PC-9 (cell line): ENCODE results near the gene AFG1L. TPM values are rescaled to one million over a fixed set of nuclear protein-coding genes. Genes with fewer than 3 reads are reported as not detected.

ENCODE experiments used
- BruUV-seq: library from RNA; stranded (reverse); fragments of 400-500 nt; replicated peaks from 2 replicates; lab custom pipeline; 2021; lab: Mats Ljungman, UMichigan
- CTCF ChIA-PET: fragments of 300-600 bp; sonication (Branson Sonifier 250); formaldehyde crosslinking; loops from one replicate; lab custom pipeline; 2022; ENCODE audit warnings: antibody characterized with exemption; lab: Charles Lee
- POLR2A ChIA-PET: fragments of 300-600 bp; sonication (Branson Sonifier 250); formaldehyde crosslinking; loops from one replicate; lab custom pipeline; 2022; ENCODE audit warnings: antibody characterized with exemption; ENCODE audit not compliant: unreplicated experiment; lab: Charles Lee
- DNase-seq, 2 experiments: peaks; one replicate each; pipeline versions ENCODE4 v3.0.0 to v3.0.0-alpha.2; 2015 to 2022; ENCODE audit warnings: mixed read lengths in 1 of 2
- H2AFZ ChIP-seq: fragments of 200-600 bp; sonication (generic); 2 replicates; pipeline ENCODE4 v1.8.1; 2017; ENCODE audit warnings: antibody characterized with exemption
- H3F3A ChIP-seq: fragments of 200-600 bp; sonication (generic); 2 replicates; pipeline ENCODE4 v1.8.1; 2017; ENCODE audit warnings: antibody characterized with exemption, mild to moderate bottlenecking, low read depth; ENCODE audit not compliant: insufficient read depth
- H3K27ac ChIP-seq: fragments of 200-600 bp; sonication (generic); 2 replicates; pipeline ENCODE4 v1.6.1; 2016; ENCODE audit warnings: mixed run types
- H3K27me3 ChIP-seq: fragments of 200-600 bp; sonication (generic); 2 replicates; pipeline ENCODE4 v1.6.1; 2016; ENCODE audit warnings: low read depth, mixed run types; ENCODE audit not compliant: insufficient read depth
- H3K36me3 ChIP-seq: fragments of 200-600 bp; sonication (generic); 2 replicates; pipeline ENCODE4 v1.6.1; 2016; ENCODE audit warnings: low read depth, mixed run types
- H3K4me1 ChIP-seq: fragments of 200-600 bp; sonication (generic); replicated peaks from 2 replicates; pipeline ENCODE4 v1.6.1; 2016; ENCODE audit warnings: mixed run types; ENCODE audit not compliant: insufficient read depth
- H3K4me2 ChIP-seq: fragments of 200-600 bp; sonication (generic); 2 replicates; pipeline ENCODE4 v1.6.1; 2017; ENCODE audit warnings: mixed run types
- H3K4me3 ChIP-seq: fragments of 200-600 bp; sonication (generic); 2 replicates; pipeline ENCODE4 v1.6.1; 2016; ENCODE audit warnings: mixed run types
- H3K79me2 ChIP-seq: fragments of 200-600 bp; sonication (generic); 2 replicates; pipeline ENCODE4 v1.6.1; 2017; ENCODE audit warnings: low read depth, mixed run types
- H3K9me2 ChIP-seq: fragments of 200-600 bp; sonication (generic); 2 replicates; pipeline ENCODE4 v1.8.1; 2017; ENCODE audit warnings: mild to moderate bottlenecking; ENCODE audit not compliant: insufficient read depth
- H3K9me3 ChIP-seq: fragments of 200-600 bp; sonication (generic); 2 replicates; pipeline ENCODE4 v1.8.1; 2016; ENCODE audit warnings: low read depth; ENCODE audit not compliant: insufficient read depth
- H4K20me1 ChIP-seq: fragments of 200-600 bp; sonication (generic); 2 replicates; pipeline ENCODE4 v1.8.1; 2017; ENCODE audit not compliant: insufficient read depth
- CTCF ChIP-seq: fragments of 200-600 bp; sonication (generic); conservative IDR thresholded peaks from 2 replicates; pipeline ENCODE4 v1.6.1; 2017; ENCODE audit warnings: mixed run types, antibody characterized with exemption, mild to moderate bottlenecking, moderate library complexity
- EZH2 ChIP-seq: fragments of 200-600 bp; sonication (generic); IDR thresholded peaks from 2 replicates; pipeline ENCODE4 v1.8.0; 2017; ENCODE audit warnings: antibody characterized with exemption, low read depth
- intact Hi-C: fragments of 100-400 bp; cut with micrococcal nuclease; formaldehyde crosslinking; loops from one replicate; pipeline ENCODE4 v1.10.0; 2022; ENCODE audit not compliant: unreplicated experiment
- total RNA-seq: library from RNA; stranded (reverse); gene quantifications from 2 replicates; pipeline ENCODE4 v1.2.3, GENCODE V29; 2021

The AFG1L gene
- total RNA-seq, 1 experiment from 2014 or later = 8.9 TPM

DNA sequence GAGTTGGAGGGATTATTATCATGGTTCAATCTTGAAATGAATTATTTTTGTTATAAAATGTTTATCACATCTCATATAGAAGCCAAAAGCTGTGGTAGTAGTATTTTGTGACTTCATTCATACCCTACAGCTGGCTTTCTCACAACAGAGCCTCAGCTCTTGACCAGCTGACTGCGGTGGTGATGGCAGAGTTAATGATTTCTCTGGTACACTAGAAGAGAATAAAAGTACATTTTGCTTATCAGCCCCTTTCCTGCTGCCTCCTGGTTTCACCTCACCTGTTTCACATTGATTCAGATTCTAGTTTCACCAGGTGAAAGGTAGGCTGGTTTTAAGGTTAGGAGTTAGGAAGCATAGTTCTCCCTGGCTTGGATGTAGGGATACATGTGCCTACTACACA is 55.7 kb downstream of the AFG1L start:
- no peak overlapping the region for H3K27ac ChIP-seq
- H4K20me1 ChIP-seq = no peaks in the 10 kb centered on the region
- no TSS peak for BruUV-seq
- intact Hi-C loops = no loop called here
- no peak for DNase-seq
- H3K4me1 ChIP-seq = no peaks in the 10 kb centered on the region
- H3F3A ChIP-seq = no peaks in the 10 kb centered on the region
- CTCF ChIA-PET = no interaction called here
- TF ChIP-seq CTCF (no peak), EZH2 (no peak)
- no peak overlapping the region for H2AFZ ChIP-seq
- H3K27me3 ChIP-seq = no peaks in the 10 kb centered on the region
- no peaks in the 10 kb centered on the region for H3K9me3 ChIP-seq
- H3K4me2 ChIP-seq = no peak overlapping the region
- no peaks in the 10 kb centered on the region for H3K9me2 ChIP-seq
- H3K36me3 ChIP-seq = no peaks in the 10 kb centered on the region
- no peaks in the 10 kb centered on the region for H3K79me2 ChIP-seq
- POLR2A ChIA-PET = no interaction called here
- H3K4me3 ChIP-seq = no peak overlapping the region

DNA sequence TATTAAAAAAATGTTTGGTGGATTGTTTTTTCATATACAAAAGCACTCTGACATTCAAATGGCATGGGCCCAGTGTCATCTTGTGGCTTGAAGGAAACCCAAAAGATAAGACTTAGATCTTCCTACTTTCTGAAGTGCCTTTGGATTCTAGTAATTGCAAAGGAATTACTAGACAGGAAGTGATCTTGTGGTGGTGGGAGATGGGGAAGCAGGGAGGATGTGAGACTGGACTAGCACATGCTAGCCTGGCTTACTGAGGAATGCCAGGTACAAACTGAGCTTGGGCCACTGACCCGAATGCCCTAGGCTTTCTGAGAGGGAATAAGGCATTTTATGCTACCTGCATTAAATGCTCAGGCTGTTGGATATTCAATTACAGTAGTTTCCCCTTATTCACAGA is 59.0 kb downstream of the AFG1L start:
- Histone ChIP-seq H3F3A (no peaks in the 10 kb centered on the region), H2AFZ (no peak overlapping the region), H3K79me2 (no peaks in the 10 kb centered on the region), H3K4me2 (no peak overlapping the region), H3K4me3 (no peak overlapping the region), H3K27me3 (no peaks in the 10 kb centered on the region), H3K4me1 (no peaks in the 10 kb centered on the region), H4K20me1 (no peaks in the 10 kb centered on the region), H3K36me3 (0 out of 2 replicates have a peak, but pooled peaks cover 5% of the 10 kb centered on the region), H3K9me3 (no peaks in the 10 kb centered on the region), H3K9me2 (no peaks in the 10 kb centered on the region), H3K27ac (no peak overlapping the region)
- TF ChIP-seq CTCF = no peak
- TF ChIP-seq EZH2 = no peak
- no TSS peak for BruUV-seq
- DNase-seq = no peak
- POLR2A ChIA-PET = no interaction called here
- CTCF ChIA-PET = no interaction called here
- intact Hi-C loops = no loop called here

- Histone ChIP-seq H3K27ac (no peak overlapping the region), H2AFZ (no peak overlapping the region), H3K27me3 (no peaks in the 10 kb centered on the region), H3K4me3 (no peak overlapping the region), H3K36me3 (0 out of 2 replicates have a peak, but pooled peaks cover 5% of the 10 kb centered on the region), H4K20me1 (no peaks in the 10 kb centered on the region), H3K79me2 (no peaks in the 10 kb centered on the region), H3K4me1 (no peaks in the 10 kb centered on the region), H3K9me2 (no peaks in the 10 kb centered on the region), H3F3A (no peaks in the 10 kb centered on the region), H3K4me2 (no peak overlapping the region), H3K9me3 (no peaks in the 10 kb centered on the region)
- ChIA-PET CTCF (no interaction called here), POLR2A (no interaction called here)
- intact Hi-C loops = no loop called here
- TF ChIP-seq CTCF (no peak), EZH2 (no peak)
- no TSS peak for BruUV-seq
- no peak for DNase-seq
Observed at GRCh38 chr6:108355120-108355519, 60.3 kb downstream of the AFG1L start.
